K562 (cell line): ENCODE data around the gene TTC9C. TPM values are rescaled to one million over a fixed set of nuclear protein-coding genes. Genes with fewer than 3 reads are reported as not detected.

Source experiments
- ATAC-seq: fragments of 200-7000 bp; cut with Tn5 transposase; 3 replicates; pipeline ENCODE4 v1.9.1; 2020; ENCODE audit warnings: moderate library complexity
- BruUV-seq: library from RNA; stranded (reverse); fragments of 400-500 nt; replicated peaks from 2 replicates; lab custom pipeline; 2021; lab: Mats Ljungman, UMichigan
- CTCF ChIA-PET: fragments of 300-600 bp; formaldehyde crosslinking; extraction: SDS; loops from one replicate; lab custom pipeline; 2021; ENCODE audit warnings: low intra/inter-chr PET ratio; lab: Yijun Ruan, JAX
- POLR2A ChIA-PET: fragments of 300-600, 350-650 bp; sonication (Branson Sonifier 250); formaldehyde crosslinking; extraction: SDS; loops from one replicate; lab custom pipeline; 2021; ENCODE audit warnings: antibody characterized with exemption, inconsistent platforms; lab: Yijun Ruan, JAX
- DNase-seq, 4 experiments: peaks; one replicate each; pipeline versions ENCODE4 v3.0.0 to v3.0.0-alpha.2; 2011 to 2018; ENCODE audit warnings: low spot score in 3 of 4, mixed read lengths in 3 of 4; ENCODE audit errors: extremely low read depth in 1 of 4
- FAIRE-seq: peaks from 2 replicates; lab custom pipeline; 2011; peaks lifted over from hg19 to GRCh38; lab: Jason Lieb, UNC
- H2AFZ ChIP-seq: 2 replicates; pipeline ENCODE4 v1.6.0; 2011; ENCODE audit warnings: low read depth, low read length, control low read depth, inconsistent platforms
- H3K27ac ChIP-seq: fragments of 200-600 bp; 3 replicates; pipeline ENCODE4 v1.8.0; 2011; ENCODE audit warnings: low read depth, mild to moderate bottlenecking, control low read depth, inconsistent platforms, low read length, moderate library complexity, mixed read lengths; ENCODE audit errors: extremely low read depth
- H3K27me3 ChIP-seq, 2 experiments: fragments of 300-600 bp in 1 of 2; 2 replicates in 1 of 2; 3 replicates in 1 of 2; pipeline versions ENCODE4 v1.6.0 to v1.8.0; 2011; ENCODE audit warnings: inconsistent platforms in 2 of 2, low read length in 2 of 2, mild to moderate bottlenecking in 1 of 2, mixed read lengths in 1 of 2, moderate library complexity in 1 of 2; ENCODE audit not compliant: control insufficient read depth in 2 of 2, insufficient read depth in 2 of 2
- H3K36me3 ChIP-seq: fragments of 300-600 bp; 3 replicates; pipeline ENCODE4 v1.8.0; 2011; ENCODE audit warnings: mild to moderate bottlenecking, low read length, inconsistent platforms; ENCODE audit not compliant: control insufficient read depth, insufficient read depth
- H3K4me1 ChIP-seq, 2 experiments: fragments of 200-600 bp in 1 of 2; replicated peaks in 1 of 2; 2 replicates in 1 of 2; 3 replicates in 1 of 2; pipeline versions ENCODE4 v1.5.1 to v1.8.0; 2011; ENCODE audit warnings: inconsistent platforms in 2 of 2, low read length in 2 of 2, mild to moderate bottlenecking in 1 of 2, mixed read lengths in 1 of 2, moderate library complexity in 1 of 2; ENCODE audit not compliant: control insufficient read depth in 2 of 2, insufficient read depth in 2 of 2
- H3K4me2 ChIP-seq: 2 replicates; pipeline ENCODE4 v1.6.1; 2011; ENCODE audit warnings: low read length, control low read depth, inconsistent platforms, mixed read lengths; ENCODE audit not compliant: insufficient read depth
- H3K4me3 ChIP-seq: fragments of 200-600 bp; sonication (generic), shearing (Covaris generic); 2 replicates; pipeline ENCODE4 v1.5.1; 2016; ENCODE audit warnings: control low read depth, inconsistent platforms
- H3K79me2 ChIP-seq: fragments of 200-600 bp; 3 replicates; pipeline ENCODE4 v1.8.0; 2011; ENCODE audit warnings: low read length, inconsistent platforms; ENCODE audit not compliant: control insufficient read depth, insufficient read depth
- H3K9ac ChIP-seq, 2 experiments: 2 replicates each; pipeline versions ENCODE4 v1.6.0 to v1.6.1; 2011; ENCODE audit warnings: low read depth in 2 of 2, low read length in 2 of 2, control low read depth in 1 of 2, inconsistent platforms in 1 of 2, mild to moderate bottlenecking in 1 of 2, mixed read lengths in 1 of 2; ENCODE audit not compliant: insufficient read depth in 1 of 2
- H3K9me1 ChIP-seq: one replicate; pipeline ENCODE4 v1.6.0; 2011; ENCODE audit warnings: inconsistent platforms, mild to moderate bottlenecking, low read length, moderate library complexity; ENCODE audit not compliant: control insufficient read depth, insufficient read depth
- H3K9me3 ChIP-seq: replicated peaks from 2 replicates; pipeline ENCODE4 v1.5.1; 2011; ENCODE audit warnings: low read depth, low read length, inconsistent platforms; ENCODE audit not compliant: control insufficient read depth, insufficient read depth
- H4K20me1 ChIP-seq: replicated peaks from 2 replicates; pipeline ENCODE4 v1.6.1; 2011; ENCODE audit warnings: low read length, inconsistent platforms, mixed read lengths; ENCODE audit not compliant: control insufficient read depth, insufficient read depth
- BACH1 ChIP-seq: fragments of 200-800 bp; sonication (Bioruptor generic); IDR thresholded peaks from 2 replicates; pipeline ENCODE4 v1.6.1; 2016; ENCODE audit warnings: missing genetic modification characterization, missing compliant biosample characterization
- CBX8 ChIP-seq: fragments of 200-600 bp; sonication (generic); IDR thresholded peaks from 2 replicates; pipeline ENCODE4 v1.6.1; 2012; ENCODE audit warnings: borderline replicate concordance, mixed run types, low read depth, mild to moderate bottlenecking, moderate library complexity, mixed read lengths, low read length, control low read depth, inconsistent platforms; ENCODE audit not compliant: poor library complexity, severe bottlenecking; ENCODE audit errors: extremely low read depth
- CREM ChIP-seq: IDR thresholded peaks from 2 replicates; pipeline ENCODE4 v1.6.1; 2014; ENCODE audit warnings: antibody characterized with exemption, low read depth
- ETV5 ChIP-seq: sonication (generic); formaldehyde crosslinking; IDR thresholded peaks from 2 replicates; pipeline ENCODE4 v1.4.0; 2020; ENCODE audit warnings: low read depth, mild to moderate bottlenecking, missing genetic modification reagents
- FIP1L1 ChIP-seq: fragments of 200-400 bp; formaldehyde crosslinking; IDR thresholded peaks from 2 replicates; pipeline ENCODE4 v1.6.1; 2018; ENCODE audit warnings: mild to moderate bottlenecking, low read depth, low read length; ENCODE audit not compliant: poor library complexity, severe bottlenecking
- JUNB ChIP-seq: fragments of 450-650 bp; formaldehyde crosslinking; conservative IDR thresholded peaks from 2 replicates; pipeline ENCODE4 v1.4.0; 2020; ENCODE audit warnings: mild to moderate bottlenecking
- MAZ ChIP-seq, 2 experiments: fragments of 450-650 bp in 1 of 2; sonication (generic) in 1 of 2; formaldehyde crosslinking; IDR thresholded peaks in 1 of 2; conservative IDR thresholded peaks in 1 of 2; 2 replicates each; pipeline versions ENCODE4 v1.4.0 to v1.5.0; 2020; ENCODE audit warnings: mild to moderate bottlenecking in 1 of 2, missing genetic modification reagents in 1 of 2
- MEF2A ChIP-seq: IDR thresholded peaks from 2 replicates; pipeline ENCODE4 v1.6.1; 2011; ENCODE audit warnings: low read depth, mild to moderate bottlenecking, low read length, moderate library complexity; ENCODE audit not compliant: control insufficient read depth
- NR2C1 ChIP-seq, 2 experiments: fragments of 450-650 bp; IDR thresholded peaks; 2 replicates each; pipeline ENCODE4 v1.6.1; 2017; ENCODE audit warnings: mild to moderate bottlenecking in 2 of 2, antibody characterized with exemption in 1 of 2, inconsistent platforms in 1 of 2, missing compliant biosample characterization in 1 of 2, missing genetic modification characterization in 1 of 2
- PML ChIP-seq: IDR thresholded peaks from 2 replicates; pipeline ENCODE4 v1.6.1; 2012; ENCODE audit warnings: low read length, inconsistent platforms
- PPARD ChIP-seq: fragments of 250-450 bp; sonication (Bioruptor Pico); IDR thresholded peaks from 2 replicates; pipeline ENCODE4 v1.8.0; 2022; ENCODE audit warnings: inconsistent platforms, mild to moderate bottlenecking, moderate library complexity
- SREBF2 ChIP-seq: sonication (generic); formaldehyde crosslinking; IDR thresholded peaks from 2 replicates; pipeline ENCODE4 v1.4.0; 2020; ENCODE audit warnings: mild to moderate bottlenecking, missing genetic modification reagents
- ZNF165 ChIP-seq: fragments of 250-450 bp; sonication (Bioruptor Pico); IDR thresholded peaks from 2 replicates; pipeline ENCODE4 v1.4.0; 2020; ENCODE audit warnings: borderline replicate concordance
- WGBS: fragments of 100-300 bp; shearing (Covaris generic); methylation state at CpG from one replicate; pipeline ENCODE4 v1.1.6; 2016; ENCODE audit warnings: low coverage, mixed read lengths; ENCODE audit not compliant: insufficient coverage; ENCODE audit errors: missing lambda C conversion rate; 5-methylcytosine and 5-hydroxymethylcytosine counted together
- in situ Hi-C: fragments of 300-500 bp; cut with MboI; formaldehyde crosslinking; loops from 4 replicates; pipeline ENCODE4 v1.15.0; 2018; ENCODE audit warnings: inconsistent platforms, mixed read lengths
- intact Hi-C: fragments of 100-400 bp; cut with micrococcal nuclease; formaldehyde crosslinking; loops from 2 replicates; pipeline ENCODE4 v1.14.2; 2022
- polyA plus RNA-seq, 8 experiments: library from polyadenylated mRNA; depleted of rRNA in 4 of 8; stranded (reverse) in 5 of 8; unstranded in 3 of 8; fragments of >200 nt; fragmentation: Nextera tagmentation in 2 of 8; fragmentation: Illumina TruSeq in 1 of 8; extraction: Ambion mirVana in 2 of 8; extraction: Trizol in 1 of 8; gene quantifications; 2 replicates each; pipeline versions ENCODE4 v1.2.1 to v1.2.3, GENCODE V29; 2011 to 2014; ENCODE audit warnings: inconsistent platforms in 1 of 8, missing spikeins in 1 of 8
- total RNA-seq, 7 experiments: library from RNA; depleted of rRNA in 6 of 7; stranded (reverse); fragments of >200 nt in 6 of 7; fragmentation: Illumina TruSeq in 2 of 7; extraction: Trizol in 2 of 7; gene quantifications; 2 replicates each; pipeline versions ENCODE4 v1.2.1 to v1.2.3, GENCODE V29; 2011 to 2021; ENCODE audit warnings: low replicate concordance in 1 of 7
- TF ChIP-seq, protein P1 (sequence below): fragments of 450-650 bp; IDR thresholded peaks from 2 replicates; pipeline ENCODE4 v1.6.1; 2018; ENCODE audit not compliant: partially characterized antibody

TTC9C gene
- total and polyA plus RNA-seq, 9 of the 15 experiments (the other 6 are each of a cell fraction or from before 2014, with no cell fraction given): 32.8 to 59.0 (median 37.1) TPM

GRCh38 chr11:62753736-62754603, 25.7 kb downstream of the TTC9C start, which contains the start of gene ZBTB3 (continued):
- TF ChIP-seq, protein P1, sequence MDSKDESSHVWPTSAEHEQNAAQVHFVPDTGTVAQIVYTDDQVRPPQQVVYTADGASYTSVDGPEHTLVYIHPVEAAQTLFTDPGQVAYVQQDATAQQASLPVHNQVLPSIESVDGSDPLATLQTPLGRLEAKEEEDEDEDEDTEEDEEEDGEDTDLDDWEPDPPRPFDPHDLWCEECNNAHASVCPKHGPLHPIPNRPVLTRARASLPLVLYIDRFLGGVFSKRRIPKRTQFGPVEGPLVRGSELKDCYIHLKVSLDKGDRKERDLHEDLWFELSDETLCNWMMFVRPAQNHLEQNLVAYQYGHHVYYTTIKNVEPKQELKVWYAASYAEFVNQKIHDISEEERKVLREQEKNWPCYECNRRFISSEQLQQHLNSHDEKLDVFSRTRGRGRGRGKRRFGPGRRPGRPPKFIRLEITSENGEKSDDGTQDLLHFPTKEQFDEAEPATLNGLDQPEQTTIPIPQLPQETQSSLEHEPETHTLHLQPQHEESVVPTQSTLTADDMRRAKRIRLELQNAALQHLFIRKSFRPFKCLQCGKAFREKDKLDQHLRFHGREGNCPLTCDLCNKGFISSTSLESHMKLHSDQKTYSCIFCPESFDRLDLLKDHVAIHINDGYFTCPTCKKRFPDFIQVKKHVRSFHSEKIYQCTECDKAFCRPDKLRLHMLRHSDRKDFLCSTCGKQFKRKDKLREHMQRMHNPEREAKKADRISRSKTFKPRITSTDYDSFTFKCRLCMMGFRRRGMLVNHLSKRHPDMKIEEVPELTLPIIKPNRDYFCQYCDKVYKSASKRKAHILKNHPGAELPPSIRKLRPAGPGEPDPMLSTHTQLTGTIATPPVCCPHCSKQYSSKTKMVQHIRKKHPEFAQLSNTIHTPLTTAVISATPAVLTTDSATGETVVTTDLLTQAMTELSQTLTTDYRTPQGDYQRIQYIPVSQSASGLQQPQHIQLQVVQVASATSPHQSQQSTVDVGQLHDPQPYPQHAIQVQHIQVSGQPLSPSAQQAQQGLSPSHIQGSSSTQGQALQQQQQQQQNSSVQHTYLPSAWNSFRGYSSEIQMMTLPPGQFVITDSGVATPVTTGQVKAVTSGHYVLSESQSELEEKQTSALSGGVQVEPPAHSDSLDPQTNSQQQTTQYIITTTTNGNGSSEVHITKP: peak; percentile 55
- TF ChIP-seq SREBF2 (CRISPR knock-in tag) (no peak), MAZ (CRISPR knock-in tag; conservative IDR thresholded peaks at IDR 0.05 in 1 of 2, IDR thresholded peaks at IDR 0.05 in 1 of 2) (peak; percentile 32 to 57; a peak in 2 of 4 replicates)

- Histone ChIP-seq H3K9me1 (no peaks in the 10 kb centered on the region), H3K9ac (peak overlapping the region in 1 of 2 experiments; percentile 15; a peak in 1 of 4 replicates), H2AFZ (peak overlapping the region; percentile 71), H3K27me3 (no peaks in the 10 kb centered on the region), H3K79me2 (peaks cover 22% of the 10 kb centered on the region), H3K4me3 (peak overlapping the region; percentile 63; the same call in 1 of the 2 replicates), H3K4me2 (peak overlapping the region; percentile 94), H3K4me1 (peaks cover 14 to 28% of the 10 kb centered on the region in 2 experiments; a peak in 4 of 5 replicates), H3K9me3 (no peaks in the 10 kb centered on the region), H3K27ac (no peak overlapping the region), H3K36me3 (peaks cover 17% of the 10 kb centered on the region; the same call in 1 of the 3 replicates), H4K20me1 (no peaks in the 10 kb centered on the region)
- intact Hi-C loops: no loop called here
- no peak for ATAC-seq
- WGBS: 58% methylated on average over 10 of the region's 10 CpGs
- CTCF ChIA-PET: no interaction called here
- in situ Hi-C loops: no loop called here
- BruUV-seq: no TSS peak
- POLR2A ChIA-PET: interaction anchor here (1.5 to 2.7 kb wide), 7 partner anchors 9 to 100 kb away, joined by 5 to 27 read pairs (median 12); partner anchors contain the start of genes BSCL2, C11orf98, CSKMT and GNG3
- DNase-seq: no peak
- FAIRE-seq: no peak
- no peak for TF ChIP-seq ZNF165 (CRISPR knock-in tag)
- TF ChIP-seq MEF2A: no peak
- no peak for TF ChIP-seq ETV5
- TF ChIP-seq PPARD: no peak
- TF ChIP-seq CREM: no peak
- TF ChIP-seq FIP1L1: no peak
- no peak for TF ChIP-seq CBX8
- TF ChIP-seq BACH1 (tag): no peak
- no peak for TF ChIP-seq NR2C1 (IDR thresholded peaks at IDR 0.05)
- no peak for TF ChIP-seq NR2C1 (tag; IDR thresholded peaks at IDR 0.05)
- no peak for TF ChIP-seq JUNB
- TF ChIP-seq PML: no peak
Observed at GRCh38 chr11:62755086-62755615, 26.9 kb downstream of the TTC9C start.
